GM06990 (cell line): Measurements from ENCODE around the gene PTPRM.
A peak's percentile ranks its signal among the peaks of the same experiment; 100 is the strongest.

Experiments
- DNase-seq: peaks from one replicate; pipeline ENCODE4 v3.0.0-alpha.2; 2011; ENCODE audit not compliant: insufficient read length; ENCODE audit errors: extremely low read depth
- H3K27me3 ChIP-seq: replicated peaks from 2 replicates; pipeline ENCODE4 v1.6.0; 2011; ENCODE audit warnings: low read length; ENCODE audit not compliant: control insufficient read depth, insufficient read depth
- H3K36me3 ChIP-seq: 2 replicates; pipeline ENCODE4 v1.5.1; 2011; ENCODE audit warnings: low read length; ENCODE audit not compliant: control insufficient read depth, insufficient read depth
- H3K4me3 ChIP-seq: replicated peaks from 2 replicates; pipeline ENCODE4 v1.5.1; 2011; ENCODE audit warnings: low read depth, mild to moderate bottlenecking, control low read depth, low read length
- CTCF ChIP-seq: IDR thresholded peaks from 2 replicates; pipeline ENCODE4 v1.5.1; 2011; ENCODE audit warnings: low read length, control low read depth, mild to moderate bottlenecking, inconsistent platforms; ENCODE audit not compliant: insufficient read depth, poor library complexity, severe bottlenecking

Gene PTPRM

GRCh38 chr18:7974200-7974874, 407.2 kb downstream of the PTPRM start:
- Histone ChIP-seq H3K4me3 (no peak overlapping the region), H3K36me3 (no peaks in the 10 kb centered on the region), H3K27me3 (no peaks in the 10 kb centered on the region)
- DNase-seq, result no peak
- TF ChIP-seq CTCF, result no peak

- DNase-seq, result no peak
Observed at GRCh38 chr18:7977897-7978296, 410.8 kb downstream of the PTPRM start.

GRCh38 chr18:7978834-7979233, 411.7 kb downstream of the PTPRM start:
- H3K27me3 ChIP-seq, result no peaks in the 10 kb centered on the region
- DNase-seq, result no peak
- H3K4me3 ChIP-seq, result no peak overlapping the region
- no peaks in the 10 kb centered on the region for H3K36me3 ChIP-seq
- TF ChIP-seq CTCF, result no peak

More at GRCh38 chr18:7977897-7978296, 410.8 kb downstream of the PTPRM start:
- Histone ChIP-seq H3K27me3 (no peaks in the 10 kb centered on the region), H3K4me3 (no peak overlapping the region), H3K36me3 (no peaks in the 10 kb centered on the region)
- no peak for TF ChIP-seq CTCF

- H3K27me3 ChIP-seq, result no peaks in the 10 kb centered on the region
- no peak for TF ChIP-seq CTCF
- no peak for DNase-seq
- H3K36me3 ChIP-seq, result no peaks in the 10 kb centered on the region
- H3K4me3 ChIP-seq, result no peak overlapping the region
Observed at GRCh38 chr18:7979714-7980113, 412.6 kb downstream of the PTPRM start.

GRCh38 chr18:7980136-7980535, 413.0 kb downstream of the PTPRM start:
- no peak for DNase-seq
- Histone ChIP-seq H3K4me3 (no peak overlapping the region), H3K36me3 (no peaks in the 10 kb centered on the region), H3K27me3 (no peaks in the 10 kb centered on the region)
- peak; percentile 32 for TF ChIP-seq CTCF

- Histone ChIP-seq H3K4me3 (no peak overlapping the region), H3K36me3 (no peaks in the 10 kb centered on the region), H3K27me3 (no peaks in the 10 kb centered on the region)
- DNase-seq, result no peak
- no peak for TF ChIP-seq CTCF
Observed at GRCh38 chr18:7980656-7981055, 413.5 kb downstream of the PTPRM start.
